GM23338 (cell line): ENCODE results near the gene CDH8. TPM values are rescaled to one million over a fixed set of nuclear protein-coding genes. Genes with fewer than 3 reads are reported as not detected.

Experiments
- ATAC-seq: fragments of 200-7000 bp; cut with Tn5 transposase; 3 replicates; pipeline ENCODE4 v1.9.1; 2020
- DNase-seq: peaks from one replicate; pipeline ENCODE4 v3.0.0-alpha.2; 2015; ENCODE audit warnings: low spot score
- H2AFZ ChIP-seq: fragments of 200-600 bp; sonication (generic); 2 replicates; pipeline ENCODE4 v1.8.0; 2016; ENCODE audit warnings: antibody characterized with exemption, mild to moderate bottlenecking, moderate library complexity
- H3F3A ChIP-seq: fragments of 200-600 bp; sonication (generic); replicated peaks from 2 replicates; pipeline ENCODE4 v1.8.0; 2017; ENCODE audit warnings: antibody characterized with exemption, mixed run types, low read depth
- H3K27ac ChIP-seq: fragments of 200-600 bp; sonication (generic); 2 replicates; pipeline ENCODE4 v1.6.1; 2016; ENCODE audit warnings: low read depth
- H3K27me3 ChIP-seq: fragments of 200-600 bp; sonication (generic); 2 replicates; pipeline ENCODE4 v1.8.0; 2016; ENCODE audit warnings: mild to moderate bottlenecking, mixed run types, moderate library complexity; ENCODE audit not compliant: insufficient read depth
- H3K36me3 ChIP-seq: fragments of 200-600 bp; sonication (generic); 2 replicates; pipeline ENCODE4 v1.8.0; 2016; ENCODE audit warnings: mild to moderate bottlenecking; ENCODE audit not compliant: insufficient read depth
- H3K4me1 ChIP-seq: fragments of 200-600 bp; sonication (generic); 2 replicates; pipeline ENCODE4 v1.8.0; 2016; ENCODE audit warnings: mild to moderate bottlenecking, moderate library complexity; ENCODE audit not compliant: insufficient read depth
- H3K4me2 ChIP-seq: fragments of 200-600 bp; sonication (generic); 2 replicates; pipeline ENCODE4 v1.7.1; 2017; ENCODE audit warnings: mixed run types
- H3K4me3 ChIP-seq: fragments of 200-600 bp; sonication (generic); 2 replicates; pipeline ENCODE4 v1.6.1; 2016; ENCODE audit warnings: mixed run types
- H3K79me2 ChIP-seq: fragments of 200-600 bp; sonication (generic); replicated peaks from 2 replicates; pipeline ENCODE4 v1.8.0; 2017; ENCODE audit warnings: mild to moderate bottlenecking; ENCODE audit not compliant: insufficient read depth
- H3K9me2 ChIP-seq: fragments of 200-600 bp; sonication (generic); 2 replicates; pipeline ENCODE4 v1.8.0; 2017; ENCODE audit not compliant: insufficient read depth
- H4K20me1 ChIP-seq: fragments of 200-600 bp; sonication (generic); replicated peaks from 2 replicates; pipeline ENCODE4 v1.8.0; 2017; ENCODE audit warnings: mild to moderate bottlenecking; ENCODE audit not compliant: insufficient read depth
- H3K27ac Mint-ChIP-seq: 2 replicates; pipeline ENCODE4 v1.8.0; 2020; ENCODE audit warnings: inconsistent platforms, mild to moderate bottlenecking, moderate library complexity, mixed read lengths
- H3K27me3 Mint-ChIP-seq: 3 replicates; pipeline ENCODE4 v1.8.0; 2022; ENCODE audit warnings: low read depth, mild to moderate bottlenecking, moderate library complexity, mixed read lengths, inconsistent platforms; ENCODE audit not compliant: insufficient read depth, poor library complexity
- H3K36me3 Mint-ChIP-seq: 3 replicates; pipeline ENCODE4 v1.8.0; 2021; ENCODE audit warnings: low read depth, mild to moderate bottlenecking, inconsistent platforms, moderate library complexity, mixed read lengths
- H3K4me1 Mint-ChIP-seq: 3 replicates; pipeline ENCODE4 v1.8.0; 2020; ENCODE audit warnings: mild to moderate bottlenecking, inconsistent platforms, mixed read lengths
- H3K4me3 Mint-ChIP-seq: 3 replicates; pipeline ENCODE4 v1.8.0; 2021; ENCODE audit warnings: moderate library complexity, mild to moderate bottlenecking, inconsistent platforms, mixed read lengths
- H3K9me3 Mint-ChIP-seq: 3 replicates; pipeline ENCODE4 v1.8.0; 2020; ENCODE audit warnings: moderate library complexity, mild to moderate bottlenecking, inconsistent platforms, mixed read lengths
- CREB1 ChIP-seq: fragments of 250-450 bp; sonication (Bioruptor Pico); IDR thresholded peaks from 2 replicates; pipeline ENCODE4 v1.5.0; 2020; ENCODE audit warnings: low read depth, mild to moderate bottlenecking, moderate library complexity
- EZH2phosphoT487 ChIP-seq: fragments of 200-600 bp; sonication (generic); IDR thresholded peaks from one replicate; pipeline ENCODE4 v1.8.1; 2018; ENCODE audit warnings: antibody characterized with exemption; ENCODE audit not compliant: unreplicated experiment
- JUNB ChIP-seq: IDR thresholded peaks from one replicate; pipeline ENCODE4 v1.6.1; 2016; ENCODE audit warnings: antibody characterized with exemption; ENCODE audit not compliant: unreplicated experiment
- NANOG ChIP-seq: IDR thresholded peaks from 2 replicates; pipeline ENCODE4 v1.6.1; 2016; ENCODE audit warnings: antibody characterized with exemption, borderline replicate concordance
- POLR2AphosphoS5 ChIP-seq: IDR thresholded peaks from 2 replicates; pipeline ENCODE4 v1.6.1; 2016; ENCODE audit warnings: antibody characterized with exemption, low read depth
- STAT1 ChIP-seq: IDR thresholded peaks from one replicate; pipeline ENCODE4 v1.6.1; 2016; ENCODE audit warnings: antibody characterized with exemption; ENCODE audit not compliant: unreplicated experiment
- ZNF114 ChIP-seq: fragments of 250-450 bp; sonication (Bioruptor Pico); IDR thresholded peaks from 2 replicates; pipeline ENCODE4 v1.5.0; 2020; ENCODE audit warnings: mild to moderate bottlenecking, moderate library complexity
- polyA plus RNA-seq: library from polyadenylated mRNA; unstranded; fragments of >200 nt; fragmentation: Nextera tagmentation; extraction: Ambion mirVana; gene quantifications from 2 replicates; pipeline ENCODE4 v1.2.1, GENCODE V29; 2016
- total RNA-seq: library from RNA; depleted of rRNA; stranded (reverse); fragments of >200 nt; shearing (Covaris generic); gene quantifications from 2 replicates; pipeline ENCODE4 v1.2.3, GENCODE V29; 2014
- TF ChIP-seq, protein P1 (sequence below), 2 experiments: fragments of 200-600 bp in 1 of 2; sonication (generic) in 1 of 2; conservative IDR thresholded peaks; 2 replicates each; pipeline versions ENCODE4 v1.5.1 to v1.6.1; 2016 to 2017; ENCODE audit warnings: antibody characterized with exemption in 2 of 2, low read depth in 2 of 2, mild to moderate bottlenecking in 2 of 2, moderate library complexity in 1 of 2
- TF ChIP-seq, protein P2 (sequence below): fragments of 250-450 bp; sonication (Bioruptor Pico); IDR thresholded peaks from 2 replicates; pipeline ENCODE4 v1.5.0; 2020; ENCODE audit warnings: mild to moderate bottlenecking, moderate library complexity

Gene CDH8
- total and polyA plus RNA-seq, 2 experiments from 2014 or later, result 10.2 to 11.7 TPM

DNA sequence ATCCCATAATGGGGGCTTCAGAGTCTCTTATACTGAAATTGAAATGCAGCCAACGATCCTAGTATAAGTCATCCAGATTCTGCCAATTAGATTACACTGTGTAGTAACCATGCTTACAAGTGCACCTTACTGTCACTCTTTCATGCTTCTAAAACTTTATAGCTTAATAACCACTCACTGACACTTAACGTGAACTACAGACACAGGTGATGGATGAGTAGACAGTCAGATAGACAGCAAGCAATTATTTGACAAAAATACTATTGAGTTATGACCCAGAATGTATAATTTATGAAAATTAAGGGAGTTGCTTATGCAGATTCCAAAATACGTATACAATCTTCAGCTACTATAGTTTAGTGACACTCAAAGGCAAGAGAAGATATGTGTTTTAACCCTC, 6.3 kb downstream of the CDH8 start (continued):
- TF ChIP-seq, protein P1, sequence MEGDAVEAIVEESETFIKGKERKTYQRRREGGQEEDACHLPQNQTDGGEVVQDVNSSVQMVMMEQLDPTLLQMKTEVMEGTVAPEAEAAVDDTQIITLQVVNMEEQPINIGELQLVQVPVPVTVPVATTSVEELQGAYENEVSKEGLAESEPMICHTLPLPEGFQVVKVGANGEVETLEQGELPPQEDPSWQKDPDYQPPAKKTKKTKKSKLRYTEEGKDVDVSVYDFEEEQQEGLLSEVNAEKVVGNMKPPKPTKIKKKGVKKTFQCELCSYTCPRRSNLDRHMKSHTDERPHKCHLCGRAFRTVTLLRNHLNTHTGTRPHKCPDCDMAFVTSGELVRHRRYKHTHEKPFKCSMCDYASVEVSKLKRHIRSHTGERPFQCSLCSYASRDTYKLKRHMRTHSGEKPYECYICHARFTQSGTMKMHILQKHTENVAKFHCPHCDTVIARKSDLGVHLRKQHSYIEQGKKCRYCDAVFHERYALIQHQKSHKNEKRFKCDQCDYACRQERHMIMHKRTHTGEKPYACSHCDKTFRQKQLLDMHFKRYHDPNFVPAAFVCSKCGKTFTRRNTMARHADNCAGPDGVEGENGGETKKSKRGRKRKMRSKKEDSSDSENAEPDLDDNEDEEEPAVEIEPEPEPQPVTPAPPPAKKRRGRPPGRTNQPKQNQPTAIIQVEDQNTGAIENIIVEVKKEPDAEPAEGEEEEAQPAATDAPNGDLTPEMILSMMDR (conservative IDR thresholded peaks at IDR 0.05; ENCODE audit: low read depth in 2 of 2), result no peak
- TF ChIP-seq POLR2AphosphoS5, result no peak
- no peak for TF ChIP-seq NANOG
- no peak for TF ChIP-seq ZNF114 (CRISPR knock-in tag)
- no peak for TF ChIP-seq STAT1
- TF ChIP-seq EZH2phosphoT487, result no peak

DNA sequence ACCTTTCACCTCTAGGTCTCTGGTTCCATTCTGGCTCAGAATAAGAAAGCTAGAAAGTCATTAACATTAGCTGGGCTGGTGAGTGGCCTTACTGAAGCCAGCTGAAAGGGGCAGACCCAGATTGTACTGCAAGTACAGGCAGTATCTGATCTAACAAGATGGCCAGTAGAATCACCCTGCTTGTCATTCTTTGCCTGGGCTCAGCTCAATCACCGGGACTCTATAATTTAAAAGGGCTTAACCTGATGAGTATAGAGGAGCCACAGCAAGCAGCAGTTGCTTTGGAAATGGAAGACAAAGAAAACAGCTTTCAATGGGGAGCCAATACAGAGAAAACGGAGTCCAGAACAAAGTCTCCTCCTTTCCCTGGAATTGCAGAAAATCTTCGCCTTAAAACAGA, 13.6 kb downstream of the CDH8 start:
- H3K4me1 Mint-ChIP-seq, result peaks cover 46% of the 10 kb centered on the region
- H3K36me3 Mint-ChIP-seq, result no peaks in the 10 kb centered on the region
- Histone ChIP-seq H4K20me1 (no peaks in the 10 kb centered on the region), H3F3A (no peaks in the 10 kb centered on the region), H2AFZ (0 out of 2 replicates have a peak overlapping the region, but pooled peaks have one; percentile 29), H3K9me2 (no peaks in the 10 kb centered on the region), H3K4me3 (no peak overlapping the region), H3K27ac (no peak overlapping the region), H3K79me2 (no peaks in the 10 kb centered on the region), H3K27me3 (no peaks in the 10 kb centered on the region), H3K36me3 (no peaks in the 10 kb centered on the region), H3K4me1 (peaks cover 24% of the 10 kb centered on the region), H3K4me2 (0 out of 2 replicates have a peak overlapping the region, but pooled peaks have one; percentile 32)
- TF ChIP-seq NANOG (no peak), JUNB (no peak), CREB1 (CRISPR knock-in tag) (no peak), POLR2AphosphoS5 (no peak), ZNF114 (CRISPR knock-in tag) (no peak)
- TF ChIP-seq, protein P2, sequence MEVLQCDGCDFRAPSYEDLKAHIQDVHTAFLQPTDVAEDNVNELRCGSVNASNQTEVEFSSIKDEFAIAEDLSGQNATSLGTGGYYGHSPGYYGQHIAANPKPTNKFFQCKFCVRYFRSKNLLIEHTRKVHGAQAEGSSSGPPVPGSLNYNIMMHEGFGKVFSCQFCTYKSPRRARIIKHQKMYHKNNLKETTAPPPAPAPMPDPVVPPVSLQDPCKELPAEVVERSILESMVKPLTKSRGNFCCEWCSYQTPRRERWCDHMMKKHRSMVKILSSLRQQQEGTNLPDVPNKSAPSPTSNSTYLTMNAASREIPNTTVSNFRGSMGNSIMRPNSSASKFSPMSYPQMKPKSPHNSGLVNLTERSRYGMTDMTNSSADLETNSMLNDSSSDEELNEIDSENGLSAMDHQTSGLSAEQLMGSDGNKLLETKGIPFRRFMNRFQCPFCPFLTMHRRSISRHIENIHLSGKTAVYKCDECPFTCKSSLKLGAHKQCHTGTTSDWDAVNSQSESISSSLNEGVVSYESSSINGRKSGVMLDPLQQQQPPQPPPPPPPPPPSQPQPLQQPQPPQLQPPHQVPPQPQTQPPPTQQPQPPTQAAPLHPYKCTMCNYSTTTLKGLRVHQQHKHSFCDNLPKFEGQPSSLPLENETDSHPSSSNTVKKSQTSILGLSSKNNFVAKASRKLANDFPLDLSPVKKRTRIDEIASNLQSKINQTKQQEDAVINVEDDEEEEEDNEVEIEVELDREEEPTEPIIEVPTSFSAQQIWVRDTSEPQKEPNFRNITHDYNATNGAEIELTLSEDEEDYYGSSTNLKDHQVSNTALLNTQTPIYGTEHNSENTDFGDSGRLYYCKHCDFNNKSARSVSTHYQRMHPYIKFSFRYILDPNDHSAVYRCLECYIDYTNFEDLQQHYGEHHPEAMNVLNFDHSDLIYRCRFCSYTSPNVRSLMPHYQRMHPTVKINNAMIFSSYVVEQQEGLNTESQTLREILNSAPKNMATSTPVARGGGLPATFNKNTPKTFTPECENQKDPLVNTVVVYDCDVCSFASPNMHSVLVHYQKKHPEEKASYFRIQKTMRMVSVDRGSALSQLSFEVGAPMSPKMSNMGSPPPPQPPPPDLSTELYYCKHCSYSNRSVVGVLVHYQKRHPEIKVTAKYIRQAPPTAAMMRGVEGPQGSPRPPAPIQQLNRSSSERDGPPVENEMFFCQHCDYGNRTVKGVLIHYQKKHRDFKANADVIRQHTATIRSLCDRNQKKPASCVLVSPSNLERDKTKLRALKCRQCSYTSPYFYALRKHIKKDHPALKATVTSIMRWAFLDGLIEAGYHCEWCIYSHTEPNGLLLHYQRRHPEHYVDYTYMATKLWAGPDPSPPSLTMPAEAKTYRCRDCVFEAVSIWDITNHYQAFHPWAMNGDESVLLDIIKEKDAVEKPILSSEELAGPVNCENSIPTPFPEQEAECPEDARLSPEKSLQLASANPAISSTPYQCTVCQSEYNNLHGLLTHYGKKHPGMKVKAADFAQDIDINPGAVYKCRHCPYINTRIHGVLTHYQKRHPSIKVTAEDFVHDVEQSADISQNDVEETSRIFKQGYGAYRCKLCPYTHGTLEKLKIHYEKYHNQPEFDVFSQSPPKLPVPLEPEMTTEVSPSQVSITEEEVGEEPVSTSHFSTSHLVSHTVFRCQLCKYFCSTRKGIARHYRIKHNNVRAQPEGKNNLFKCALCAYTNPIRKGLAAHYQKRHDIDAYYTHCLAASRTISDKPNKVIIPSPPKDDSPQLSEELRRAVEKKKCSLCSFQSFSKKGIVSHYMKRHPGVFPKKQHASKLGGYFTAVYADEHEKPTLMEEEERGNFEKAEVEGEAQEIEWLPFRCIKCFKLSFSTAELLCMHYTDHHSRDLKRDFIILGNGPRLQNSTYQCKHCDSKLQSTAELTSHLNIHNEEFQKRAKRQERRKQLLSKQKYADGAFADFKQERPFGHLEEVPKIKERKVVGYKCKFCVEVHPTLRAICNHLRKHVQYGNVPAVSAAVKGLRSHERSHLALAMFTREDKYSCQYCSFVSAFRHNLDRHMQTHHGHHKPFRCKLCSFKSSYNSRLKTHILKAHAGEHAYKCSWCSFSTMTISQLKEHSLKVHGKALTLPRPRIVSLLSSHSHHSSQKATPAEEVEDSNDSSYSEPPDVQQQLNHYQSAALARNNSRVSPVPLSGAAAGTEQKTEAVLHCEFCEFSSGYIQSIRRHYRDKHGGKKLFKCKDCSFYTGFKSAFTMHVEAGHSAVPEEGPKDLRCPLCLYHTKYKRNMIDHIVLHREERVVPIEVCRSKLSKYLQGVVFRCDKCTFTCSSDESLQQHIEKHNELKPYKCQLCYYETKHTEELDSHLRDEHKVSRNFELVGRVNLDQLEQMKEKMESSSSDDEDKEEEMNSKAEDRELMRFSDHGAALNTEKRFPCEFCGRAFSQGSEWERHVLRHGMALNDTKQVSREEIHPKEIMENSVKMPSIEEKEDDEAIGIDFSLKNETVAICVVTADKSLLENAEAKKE, result no peak
- peak; percentile 90 for ATAC-seq
- no peaks in the 10 kb centered on the region for H3K27me3 Mint-ChIP-seq
- DNase-seq, result peak; percentile 7
- no peaks in the 10 kb centered on the region for H3K9me3 Mint-ChIP-seq
- no peak overlapping the region for H3K4me3 Mint-ChIP-seq
- peak overlapping the region; percentile 23; the same call in 1 of the 2 replicates for H3K27ac Mint-ChIP-seq
